ENCODE measurements around the gene CAPN12. TPM values are rescaled to one million over a fixed set of nuclear protein-coding genes. Genes with fewer than 3 reads are reported as not detected.
A peak's percentile ranks its signal among the peaks of the same experiment; 100 is the strongest.

The CAPN12 gene
- total and polyA plus RNA-seq, 7 experiments from 2014 or later = 0.84 to 5.1 (median 2.6) TPM; not detected in 1

GRCh38 chr19:38690146-38690545 lies 54.1 kb downstream of the CAPN12 start:
- no peak overlapping the region for H3K4me3 ChIP-seq (ENCODE audit: low read length)
- no peak overlapping the region for H3K4me3 Mint-ChIP-seq
- H3K9me3 Mint-ChIP-seq = no peaks in the 10 kb centered on the region
- no peak for ATAC-seq
- H3K27ac ChIP-seq (ENCODE audit: low read depth, low read length) = no peak overlapping the region
- POLR2A ChIA-PET = no interaction called here
- H3K27me3 Mint-ChIP-seq = no peaks in the 10 kb centered on the region
- H3K4me1 ChIP-seq (ENCODE audit: control insufficient read depth in 2 of 2, insufficient read depth in 2 of 2, low read length in 2 of 2) = peaks cover 27 to 69% of the 10 kb centered on the region in 2 donors
- CTCF ChIA-PET = no interaction called here
- peaks cover 0 to 18% (median 0%) of the 10 kb centered on the region in 5 donors for H3K36me3 Mint-ChIP-seq
- H3K9me3 ChIP-seq (ENCODE audit: control insufficient read depth in 2 of 3, low read length in 3 of 3) = no peaks in the 10 kb centered on the region
- intact Hi-C loops (cut with micrococcal nuclease) = no loop called here
- peaks cover 17 to 85% (median 44%) of the 10 kb centered on the region in 7 donors for H3K4me1 Mint-ChIP-seq
- peak overlapping the region in 1 of 9 donors; percentile 80 for H3K27ac Mint-ChIP-seq
- no peak for DNase-seq
- H3K27me3 ChIP-seq (ENCODE audit: control insufficient read depth in 2 of 2, insufficient read depth in 2 of 2, low read length in 2 of 2) = no peaks in the 10 kb centered on the region
- no peaks in the 10 kb centered on the region for H3K36me3 ChIP-seq (ENCODE audit: control insufficient read depth in 2 of 3, insufficient read depth in 3 of 3, low read length in 3 of 3)

GRCh38 chr19:38687837-38688378 lies 56.4 kb downstream of the CAPN12 start:
- no peak overlapping the region for H3K4me3 Mint-ChIP-seq
- H3K27ac ChIP-seq (ENCODE audit: low read depth, low read length) = no peak overlapping the region

GRCh38 chr19:38686530-38686888 lies 57.8 kb downstream of the CAPN12 start:
- POLR2A ChIA-PET = no interaction called here
- ATAC-seq (peak; percentile 71), DNase-seq (peak in 2 of 9 donors; percentile 10 to 53)
- Histone ChIP-seq H3K27ac (ENCODE audit: low read depth, low read length) (no peak overlapping the region), H3K4me1 (ENCODE audit: control insufficient read depth in 2 of 2, insufficient read depth in 2 of 2, low read length in 2 of 2) (peaks cover 18 to 68% of the 10 kb centered on the region in 2 donors), H3K4me3 (ENCODE audit: low read length) (no peak overlapping the region), H3K27me3 (ENCODE audit: control insufficient read depth in 2 of 2, insufficient read depth in 2 of 2, low read length in 2 of 2) (no peaks in the 10 kb centered on the region), H3K36me3 (ENCODE audit: control insufficient read depth in 2 of 3, insufficient read depth in 3 of 3, low read length in 3 of 3) (no peaks in the 10 kb centered on the region), H3K9me3 (ENCODE audit: control insufficient read depth in 2 of 3, low read length in 3 of 3) (no peaks in the 10 kb centered on the region)
- Mint-ChIP-seq H3K36me3 (peaks cover 0 to 27% (median 5%) of the 10 kb centered on the region in 5 donors), H3K4me1 (peaks cover 25 to 79% (median 34%) of the 10 kb centered on the region in 7 donors), H3K27me3 (no peaks in the 10 kb centered on the region), H3K9me3 (peaks cover 0 to 3% (median 0%) of the 10 kb centered on the region in 11 donors), H3K4me3 (peak overlapping the region in 8 of 10 donors; percentile 4 to 75 (median 40)), H3K27ac (peak overlapping the region in 2 of 9 donors; percentile 31 to 80)
- intact Hi-C loops (cut with micrococcal nuclease) = no loop called here
- CTCF ChIA-PET = interaction anchor here (0.6 to 1.0 kb wide), 2 partner anchors 51 to 244 kb away, joined by 3 read pairs; partner anchors contain the start of genes MRPS12 and SARS2

More at GRCh38 chr19:38687837-38688378, 56.4 kb downstream of the CAPN12 start:
- intact Hi-C loops (cut with micrococcal nuclease) = no loop called here
- Mint-ChIP-seq H3K4me1 (peaks cover 23 to 84% (median 31%) of the 10 kb centered on the region in 7 donors), H3K9me3 (peaks cover 0 to 1% (median 0%) of the 10 kb centered on the region in 11 donors), H3K27ac (no peak overlapping the region), H3K27me3 (no peaks in the 10 kb centered on the region), H3K36me3 (peaks cover 0 to 18% (median under 1%) of the 10 kb centered on the region in 5 donors)
- Histone ChIP-seq H3K36me3 (ENCODE audit: control insufficient read depth in 2 of 3, insufficient read depth in 3 of 3, low read length in 3 of 3) (no peaks in the 10 kb centered on the region), H3K27me3 (ENCODE audit: control insufficient read depth in 2 of 2, insufficient read depth in 2 of 2, low read length in 2 of 2) (no peaks in the 10 kb centered on the region), H3K4me1 (ENCODE audit: control insufficient read depth in 2 of 2, insufficient read depth in 2 of 2, low read length in 2 of 2) (peaks cover 18 to 69% of the 10 kb centered on the region in 2 donors), H3K9me3 (ENCODE audit: control insufficient read depth in 2 of 3, low read length in 3 of 3) (no peaks in the 10 kb centered on the region), H3K4me3 (ENCODE audit: low read length) (no peak overlapping the region)
- ChIA-PET CTCF (no interaction called here), POLR2A (interaction anchor here (0.7 kb wide), 1 partner anchor 141 kb away, joined by 3 read pairs; no protein-coding TSS in a partner anchor)
- no peak for DNase-seq
- ATAC-seq = no peak

GRCh38 chr19:38685666-38686529 lies 58.4 kb downstream of the CAPN12 start:
- peak overlapping the region in 2 of 9 donors; percentile 31 to 80 for H3K27ac Mint-ChIP-seq
- Histone ChIP-seq H3K27me3 (ENCODE audit: control insufficient read depth in 2 of 2, insufficient read depth in 2 of 2, low read length in 2 of 2) (no peaks in the 10 kb centered on the region), H3K27ac (ENCODE audit: low read depth, low read length) (no peak overlapping the region), H3K36me3 (ENCODE audit: control insufficient read depth in 2 of 3, insufficient read depth in 3 of 3, low read length in 3 of 3) (no peaks in the 10 kb centered on the region), H3K4me1 (ENCODE audit: control insufficient read depth in 2 of 2, insufficient read depth in 2 of 2, low read length in 2 of 2) (peaks cover 18 to 68% of the 10 kb centered on the region in 2 donors), H3K9me3 (ENCODE audit: control insufficient read depth in 2 of 3, low read length in 3 of 3) (no peaks in the 10 kb centered on the region), H3K4me3 (ENCODE audit: low read length) (no peak overlapping the region)
- peaks cover 0 to 3% (median 0%) of the 10 kb centered on the region in 11 donors for H3K9me3 Mint-ChIP-seq
- intact Hi-C loops (cut with micrococcal nuclease) = no loop called here
- ATAC-seq (no peak), DNase-seq (no peak)
- H3K36me3 Mint-ChIP-seq = peaks cover 0 to 27% (median 5%) of the 10 kb centered on the region in 5 donors
- ChIA-PET POLR2A (no interaction called here), CTCF (interaction anchor here (0.6 to 1.0 kb wide), 2 partner anchors 51 to 245 kb away, joined by 3 read pairs; partner anchors contain the start of genes MRPS12 and SARS2)
- no peaks in the 10 kb centered on the region for H3K27me3 Mint-ChIP-seq
- H3K4me1 Mint-ChIP-seq = peaks cover 30 to 81% (median 39%) of the 10 kb centered on the region in 7 donors
- peak overlapping the region in 4 of 10 donors; percentile 31 to 75 (median 58) for H3K4me3 Mint-ChIP-seq

GRCh38 chr19:38684862-38685665 lies 59.2 kb downstream of the CAPN12 start:
- Mint-ChIP-seq H3K27me3 (no peaks in the 10 kb centered on the region), H3K4me1 (peaks cover 34 to 85% (median 47%) of the 10 kb centered on the region in 7 donors), H3K36me3 (peaks cover 0 to 29% (median 5%) of the 10 kb centered on the region in 5 donors), H3K9me3 (peaks cover 0 to 3% (median 0%) of the 10 kb centered on the region in 11 donors), H3K27ac (peak overlapping the region in 1 of 9 donors; percentile 80), H3K4me3 (peak overlapping the region in 2 of 10 donors; percentile 30 to 75)
- ChIA-PET CTCF (no interaction called here), POLR2A (no interaction called here)
- Histone ChIP-seq H3K27me3 (ENCODE audit: control insufficient read depth in 2 of 2, insufficient read depth in 2 of 2, low read length in 2 of 2) (no peaks in the 10 kb centered on the region), H3K9me3 (ENCODE audit: control insufficient read depth in 2 of 3, low read length in 3 of 3) (no peaks in the 10 kb centered on the region), H3K4me1 (ENCODE audit: control insufficient read depth in 2 of 2, insufficient read depth in 2 of 2, low read length in 2 of 2) (peaks cover 18 to 69% of the 10 kb centered on the region in 2 donors), H3K4me3 (ENCODE audit: low read length) (no peak overlapping the region), H3K36me3 (ENCODE audit: control insufficient read depth in 2 of 3, insufficient read depth in 3 of 3, low read length in 3 of 3) (no peaks in the 10 kb centered on the region), H3K27ac (ENCODE audit: low read depth, low read length) (no peak overlapping the region)
- DNase-seq (no peak), ATAC-seq (no peak)
- intact Hi-C loops (cut with micrococcal nuclease) = no loop called here

Data from naive thymus-derived CD4-positive, alpha-beta T cell (primary cell).